Measurements from ENCODE around the gene LBHD1.

The LBHD1 gene

DNA sequence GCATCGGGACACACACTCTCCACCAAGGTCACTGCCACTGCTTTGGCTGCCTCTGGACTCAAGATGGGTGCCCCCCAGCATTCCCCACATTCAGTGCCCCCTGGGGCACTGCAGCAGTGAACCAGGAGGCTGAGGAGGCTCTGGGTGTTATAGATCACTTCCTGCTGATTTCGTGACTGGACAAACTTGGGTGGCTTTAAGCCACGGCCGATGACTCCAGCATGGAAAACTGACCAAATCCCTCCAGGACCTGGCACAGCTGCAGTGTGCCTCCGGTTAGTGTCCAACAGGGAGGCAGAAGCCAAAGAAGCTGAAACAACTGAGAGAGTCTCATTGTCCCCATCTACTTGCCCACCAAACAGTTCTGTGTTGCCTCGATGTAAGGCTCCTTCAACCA, 24.5 kb downstream of the LBHD1 start:
- Histone ChIP-seq H2AFZ (ENCODE audit: low read length, unreplicated experiment) (no peak overlapping the region), H3K36me3 (ENCODE audit: insufficient read depth, low read length) (peaks cover 9% of the 10 kb centered on the region; the same call in 1 of the 2 replicates), H3K27me3 (ENCODE audit: insufficient read depth, low read length) (no peaks in the 10 kb centered on the region), H3K4me3 (ENCODE audit: low read depth, low read length) (no peak overlapping the region), H3K27ac (ENCODE audit: low read depth, low read length) (no peak overlapping the region), H3K79me2 (ENCODE audit: control insufficient read depth, insufficient read depth, low read length, unreplicated experiment) (peaks cover 54% of the 10 kb centered on the region), H3K4me1 (ENCODE audit: control insufficient read depth, insufficient read depth, low read length, unreplicated experiment) (peaks cover 7% of the 10 kb centered on the region)

- peaks cover 10% of the 10 kb centered on the region; the same call in 1 of the 2 replicates for H3K36me3 ChIP-seq (ENCODE audit: insufficient read depth, low read length)
- 0 out of 2 replicates have a peak overlapping the region, but pooled peaks have one; percentile 11 for H3K27ac ChIP-seq (ENCODE audit: low read depth, low read length)
- H2AFZ ChIP-seq (ENCODE audit: low read length, unreplicated experiment), result no peak overlapping the region
- H3K4me1 ChIP-seq (ENCODE audit: control insufficient read depth, insufficient read depth, low read length, unreplicated experiment), result peaks cover 7% of the 10 kb centered on the region
- peak overlapping the region; percentile 15; the same call in 1 of the 2 replicates for H3K4me3 ChIP-seq (ENCODE audit: low read depth, low read length)
- peaks cover 53% of the 10 kb centered on the region for H3K79me2 ChIP-seq (ENCODE audit: control insufficient read depth, insufficient read depth, low read length, unreplicated experiment)
- no peaks in the 10 kb centered on the region for H3K27me3 ChIP-seq (ENCODE audit: insufficient read depth, low read length)
Observed at GRCh38 chr11:62646825-62647608, 25.1 kb downstream of the LBHD1 start.

GRCh38 chr11:62645946-62646824, 25.9 kb downstream of the LBHD1 start, which contains the start of gene GANAB:
TSS of gene GANAB (minus strand) at chr11:62646613. CDS start at chr11:62646599, 14 bp downstream.
- Histone ChIP-seq H3K4me3 (ENCODE audit: low read depth, low read length) (peak within 1 kb of the TSS; percentile 88), H3K27ac (ENCODE audit: low read depth, low read length) (peak within 1 kb of the TSS; percentile 78), H3K79me2 (ENCODE audit: control insufficient read depth, insufficient read depth, low read length, unreplicated experiment) (peaks cover 51% of the 10 kb centered on the region), H3K4me1 (ENCODE audit: control insufficient read depth, insufficient read depth, low read length, unreplicated experiment) (peaks cover 7% of the 10 kb centered on the region), H3K36me3 (ENCODE audit: insufficient read depth, low read length) (peaks cover 10% of the 10 kb centered on the region; the same call in 1 of the 2 replicates), H2AFZ (ENCODE audit: low read length, unreplicated experiment) (peak within 1 kb of the TSS; percentile 84), H3K27me3 (ENCODE audit: insufficient read depth, low read length) (no peaks in the 10 kb centered on the region)

DNA sequence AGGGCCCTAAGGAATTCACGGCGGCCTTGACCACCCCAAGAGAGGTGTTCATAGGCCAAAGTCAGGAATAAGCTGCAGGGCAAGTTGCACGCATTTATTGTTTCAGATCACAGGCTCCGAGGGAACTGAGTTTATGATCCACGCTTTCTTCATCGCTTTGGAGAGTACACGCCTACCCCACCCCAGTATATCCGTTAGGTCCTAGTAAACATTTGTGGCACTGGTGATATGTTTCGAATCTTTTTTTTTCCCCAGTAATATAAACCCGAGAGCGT, 26.5 kb downstream of the LBHD1 start:
- peak overlapping the region; percentile 88 for H3K4me3 ChIP-seq (ENCODE audit: low read depth, low read length)
- H3K27ac ChIP-seq (ENCODE audit: low read depth, low read length), result peak overlapping the region; percentile 78
- H3K79me2 ChIP-seq (ENCODE audit: control insufficient read depth, insufficient read depth, low read length, unreplicated experiment), result peaks cover 51% of the 10 kb centered on the region
- H3K4me1 ChIP-seq (ENCODE audit: control insufficient read depth, insufficient read depth, low read length, unreplicated experiment), result peaks cover 7% of the 10 kb centered on the region
- H3K27me3 ChIP-seq (ENCODE audit: insufficient read depth, low read length), result no peaks in the 10 kb centered on the region
- no peak overlapping the region for H2AFZ ChIP-seq (ENCODE audit: low read length, unreplicated experiment)
- peaks cover 10% of the 10 kb centered on the region; the same call in 1 of the 2 replicates for H3K36me3 ChIP-seq (ENCODE audit: insufficient read depth, low read length)

DNA sequence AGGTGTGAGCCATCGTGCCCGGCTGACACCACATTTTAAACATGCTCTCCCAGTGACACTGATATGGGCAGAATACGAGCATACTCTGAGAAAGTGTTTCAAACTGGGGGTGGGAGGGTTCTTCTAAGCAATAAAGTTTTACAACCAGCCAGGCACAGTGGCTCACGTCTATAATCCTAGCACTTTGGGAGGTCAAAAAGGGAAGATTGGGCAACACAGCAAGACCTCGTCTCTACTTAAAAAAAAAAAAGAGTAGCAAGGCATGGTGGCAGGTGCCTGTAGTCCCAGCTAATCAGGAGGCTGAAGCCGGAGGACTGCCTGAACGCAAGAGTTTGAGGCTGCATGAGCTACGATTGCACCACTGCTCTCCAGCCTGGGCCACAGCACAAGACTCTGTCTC, 27.8 kb downstream of the LBHD1 start:
- H3K27ac ChIP-seq (ENCODE audit: low read depth, low read length), result no peak overlapping the region
- peaks cover 7% of the 10 kb centered on the region for H3K4me1 ChIP-seq (ENCODE audit: control insufficient read depth, insufficient read depth, low read length, unreplicated experiment)
- H3K36me3 ChIP-seq (ENCODE audit: insufficient read depth, low read length), result peaks cover 10% of the 10 kb centered on the region; the same call in 1 of the 2 replicates
- H3K27me3 ChIP-seq (ENCODE audit: insufficient read depth, low read length), result no peaks in the 10 kb centered on the region
- no peak overlapping the region for H2AFZ ChIP-seq (ENCODE audit: low read length, unreplicated experiment)
- H3K4me3 ChIP-seq (ENCODE audit: low read depth, low read length), result no peak overlapping the region
- H3K79me2 ChIP-seq (ENCODE audit: control insufficient read depth, insufficient read depth, low read length, unreplicated experiment), result peaks cover 53% of the 10 kb centered on the region

DNA sequence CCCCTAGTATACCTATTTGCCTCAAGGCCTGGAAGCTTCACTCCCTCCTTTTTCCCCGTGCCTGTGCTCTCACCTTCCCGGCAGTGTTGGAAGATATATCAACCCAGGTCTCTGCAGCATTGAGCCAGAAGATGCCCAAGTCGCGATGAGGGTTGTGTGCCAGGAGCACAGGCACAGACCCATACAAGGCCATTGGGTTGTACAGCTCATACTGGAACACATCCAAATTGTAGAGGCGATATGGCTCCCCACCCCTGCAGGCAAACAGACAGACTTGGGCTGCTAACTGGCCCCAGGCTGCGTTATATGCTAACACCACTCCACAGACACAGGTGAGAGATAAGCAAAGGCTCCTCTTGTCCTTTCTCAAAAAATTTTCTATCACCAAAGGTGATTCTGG, 39.6 kb downstream of the LBHD1 start:
- Histone ChIP-seq H3K4me1 (ENCODE audit: control insufficient read depth, insufficient read depth, low read length, unreplicated experiment) (no peaks in the 10 kb centered on the region), H3K4me3 (ENCODE audit: low read depth, low read length) (no peak overlapping the region), H3K36me3 (ENCODE audit: insufficient read depth, low read length) (peaks cover 42% of the 10 kb centered on the region), H3K27ac (ENCODE audit: low read depth, low read length) (no peak overlapping the region), H2AFZ (ENCODE audit: low read length, unreplicated experiment) (no peak overlapping the region), H3K79me2 (ENCODE audit: control insufficient read depth, insufficient read depth, low read length, unreplicated experiment) (no peaks in the 10 kb centered on the region), H3K27me3 (ENCODE audit: insufficient read depth, low read length) (no peaks in the 10 kb centered on the region)

DNA sequence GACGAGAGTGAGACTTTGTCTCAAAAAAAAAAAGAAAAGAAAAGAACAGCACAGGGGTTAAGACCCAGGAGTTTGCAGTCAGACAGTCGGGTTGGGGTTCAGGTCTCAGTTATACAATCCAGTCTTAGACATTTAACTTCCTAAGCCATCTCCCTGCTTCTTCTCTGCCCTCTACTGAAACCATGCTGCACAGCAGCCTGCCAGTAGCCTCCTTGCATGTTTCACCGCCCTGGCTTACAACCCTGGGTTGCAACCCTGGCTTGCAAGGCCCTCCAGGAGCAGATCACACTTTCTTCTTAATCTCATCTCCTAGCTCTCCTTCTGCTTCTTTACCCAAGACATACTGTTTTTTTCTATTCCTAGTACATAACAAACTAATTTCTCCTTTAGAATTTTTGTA, 44.4 kb downstream of the LBHD1 start:
- peaks cover 26% of the 10 kb centered on the region; the same call in 1 of the 2 replicates for H3K36me3 ChIP-seq (ENCODE audit: insufficient read depth, low read length)
- H3K4me1 ChIP-seq (ENCODE audit: control insufficient read depth, insufficient read depth, low read length, unreplicated experiment), result no peaks in the 10 kb centered on the region
- no peaks in the 10 kb centered on the region for H3K27me3 ChIP-seq (ENCODE audit: insufficient read depth, low read length)
- H3K27ac ChIP-seq (ENCODE audit: low read depth, low read length), result no peak overlapping the region
- H2AFZ ChIP-seq (ENCODE audit: low read length, unreplicated experiment), result no peak overlapping the region
- no peak overlapping the region for H3K4me3 ChIP-seq (ENCODE audit: low read depth, low read length)
- no peaks in the 10 kb centered on the region for H3K79me2 ChIP-seq (ENCODE audit: control insufficient read depth, insufficient read depth, low read length, unreplicated experiment)

DNA sequence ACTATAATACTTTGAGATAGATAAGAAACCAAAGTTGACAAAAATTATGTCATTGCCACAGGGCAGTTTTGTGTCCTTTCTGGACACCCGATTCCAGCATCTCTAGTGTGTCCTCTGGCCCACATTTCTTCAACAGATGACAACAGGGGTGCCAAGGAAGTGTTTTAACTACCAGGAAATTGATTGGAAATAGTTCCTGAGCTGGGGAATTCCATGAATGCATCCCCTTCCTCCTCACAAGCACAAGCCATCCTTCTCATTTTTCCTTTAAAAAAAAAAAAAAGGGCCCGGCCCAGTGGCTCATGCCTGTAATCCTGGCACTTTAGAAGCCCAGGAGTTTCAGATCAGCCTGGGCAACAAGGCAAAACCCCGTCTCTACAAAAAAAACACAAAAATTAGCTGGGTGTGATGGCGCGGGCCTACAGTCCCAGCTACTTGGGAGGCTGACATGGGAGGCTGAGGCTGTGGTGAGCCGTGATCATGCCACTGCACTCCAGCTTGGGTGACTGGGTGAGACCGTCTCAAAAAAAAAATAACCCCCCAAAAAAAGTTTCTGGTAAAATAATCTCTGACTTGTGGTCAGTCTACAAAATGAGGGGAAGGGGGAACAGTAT, 49.5 kb downstream of the LBHD1 start:
- peaks cover 13% of the 10 kb centered on the region for H3K4me1 ChIP-seq (ENCODE audit: control insufficient read depth, insufficient read depth, low read length, unreplicated experiment)
- no peaks in the 10 kb centered on the region for H3K27me3 ChIP-seq (ENCODE audit: insufficient read depth, low read length)
- peaks cover 4% of the 10 kb centered on the region for H3K79me2 ChIP-seq (ENCODE audit: control insufficient read depth, insufficient read depth, low read length, unreplicated experiment)
- peak overlapping the region; percentile 93 for H3K27ac ChIP-seq (ENCODE audit: low read depth, low read length)
- peaks cover 4% of the 10 kb centered on the region; the same call in 1 of the 2 replicates for H3K36me3 ChIP-seq (ENCODE audit: insufficient read depth, low read length)
- H2AFZ ChIP-seq (ENCODE audit: low read length, unreplicated experiment), result no peak overlapping the region
- H3K4me3 ChIP-seq (ENCODE audit: low read depth, low read length), result peak overlapping the region; percentile 85; the same call in 1 of the 2 replicates

- H3K27ac ChIP-seq (ENCODE audit: low read depth, low read length), result peak within 1 kb of the TSS; percentile 93
Observed at GRCh38 chr11:62621567-62622470, 50.2 kb downstream of the LBHD1 start, which contains the start of gene B3GAT3. TSS of gene B3GAT3 (minus strand) at chr11:62621986. CDS start at chr11:62621947, 39 bp downstream.

More at GRCh38 chr11:62621567-62622470, 50.2 kb downstream of the LBHD1 start, which contains the start of gene B3GAT3:
- Histone ChIP-seq H3K36me3 (ENCODE audit: insufficient read depth, low read length) (peaks cover 4% of the 10 kb centered on the region; the same call in 1 of the 2 replicates), H2AFZ (ENCODE audit: low read length, unreplicated experiment) (no peak within 1 kb of the TSS), H3K79me2 (ENCODE audit: control insufficient read depth, insufficient read depth, low read length, unreplicated experiment) (peaks cover 4% of the 10 kb centered on the region), H3K4me1 (ENCODE audit: control insufficient read depth, insufficient read depth, low read length, unreplicated experiment) (peaks cover 13% of the 10 kb centered on the region), H3K27me3 (ENCODE audit: insufficient read depth, low read length) (no peaks in the 10 kb centered on the region), H3K4me3 (ENCODE audit: low read depth, low read length) (peak within 1 kb of the TSS; percentile 85)
